ENCODE measurements around the gene JAG2. TPM values are rescaled to one million over a fixed set of nuclear protein-coding genes. Genes with fewer than 3 reads are reported as not detected.

JAG2 gene
- total RNA-seq, 4 donors from 2014 or later, result 20.7 to 29.4 (median 23.3) TPM

DNA sequence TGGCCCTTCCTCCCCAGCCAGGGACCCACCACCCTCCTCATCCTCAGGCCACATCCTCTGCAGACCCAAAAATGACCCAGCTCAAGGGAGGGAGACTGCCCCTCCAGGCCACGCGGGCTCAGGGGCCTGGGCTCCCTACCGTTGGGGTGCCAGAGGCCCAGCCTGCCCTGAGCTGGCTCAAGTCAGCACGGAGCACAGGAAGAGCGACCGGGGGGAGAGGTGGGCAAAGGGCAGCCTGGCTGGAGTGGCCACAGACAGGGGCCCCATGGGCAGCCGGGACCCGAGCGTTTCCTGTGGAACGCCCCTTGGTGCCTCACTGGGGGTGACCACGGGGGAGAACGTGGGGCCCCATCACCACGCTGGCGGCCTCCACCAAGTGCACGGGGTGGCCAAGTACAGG is 10.7 kb downstream of the JAG2 start:
- Histone ChIP-seq H3K27ac (no peak overlapping the region), H3K36me3 (peaks cover 0 to 9% (median 0%) of the 10 kb centered on the region in 3 donors), H3K9me3 (no peaks in the 10 kb centered on the region), H3K4me3 (no peak overlapping the region), H3K4me1 (peaks cover 0 to 47% (median 0%) of the 10 kb centered on the region in 3 donors), H3K27me3 (peaks cover 0 to 27% (median 0%) of the 10 kb centered on the region in 4 donors)
- 92% methylated on average over 2 of the region's 15 CpGs; no CpG with 5 or more reads in 1 of the 2 donors for WGBS, 2 donors
- no peak for DNase-seq
- TF ChIP-seq POLR2A (IDR thresholded peaks at IDR 0.05), result no peak
- TF ChIP-seq, protein P1, sequence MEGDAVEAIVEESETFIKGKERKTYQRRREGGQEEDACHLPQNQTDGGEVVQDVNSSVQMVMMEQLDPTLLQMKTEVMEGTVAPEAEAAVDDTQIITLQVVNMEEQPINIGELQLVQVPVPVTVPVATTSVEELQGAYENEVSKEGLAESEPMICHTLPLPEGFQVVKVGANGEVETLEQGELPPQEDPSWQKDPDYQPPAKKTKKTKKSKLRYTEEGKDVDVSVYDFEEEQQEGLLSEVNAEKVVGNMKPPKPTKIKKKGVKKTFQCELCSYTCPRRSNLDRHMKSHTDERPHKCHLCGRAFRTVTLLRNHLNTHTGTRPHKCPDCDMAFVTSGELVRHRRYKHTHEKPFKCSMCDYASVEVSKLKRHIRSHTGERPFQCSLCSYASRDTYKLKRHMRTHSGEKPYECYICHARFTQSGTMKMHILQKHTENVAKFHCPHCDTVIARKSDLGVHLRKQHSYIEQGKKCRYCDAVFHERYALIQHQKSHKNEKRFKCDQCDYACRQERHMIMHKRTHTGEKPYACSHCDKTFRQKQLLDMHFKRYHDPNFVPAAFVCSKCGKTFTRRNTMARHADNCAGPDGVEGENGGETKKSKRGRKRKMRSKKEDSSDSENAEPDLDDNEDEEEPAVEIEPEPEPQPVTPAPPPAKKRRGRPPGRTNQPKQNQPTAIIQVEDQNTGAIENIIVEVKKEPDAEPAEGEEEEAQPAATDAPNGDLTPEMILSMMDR (IDR thresholded peaks at IDR 0.05), result no peak
- intact Hi-C loops (cut with DNase I), result no loop called here

DNA sequence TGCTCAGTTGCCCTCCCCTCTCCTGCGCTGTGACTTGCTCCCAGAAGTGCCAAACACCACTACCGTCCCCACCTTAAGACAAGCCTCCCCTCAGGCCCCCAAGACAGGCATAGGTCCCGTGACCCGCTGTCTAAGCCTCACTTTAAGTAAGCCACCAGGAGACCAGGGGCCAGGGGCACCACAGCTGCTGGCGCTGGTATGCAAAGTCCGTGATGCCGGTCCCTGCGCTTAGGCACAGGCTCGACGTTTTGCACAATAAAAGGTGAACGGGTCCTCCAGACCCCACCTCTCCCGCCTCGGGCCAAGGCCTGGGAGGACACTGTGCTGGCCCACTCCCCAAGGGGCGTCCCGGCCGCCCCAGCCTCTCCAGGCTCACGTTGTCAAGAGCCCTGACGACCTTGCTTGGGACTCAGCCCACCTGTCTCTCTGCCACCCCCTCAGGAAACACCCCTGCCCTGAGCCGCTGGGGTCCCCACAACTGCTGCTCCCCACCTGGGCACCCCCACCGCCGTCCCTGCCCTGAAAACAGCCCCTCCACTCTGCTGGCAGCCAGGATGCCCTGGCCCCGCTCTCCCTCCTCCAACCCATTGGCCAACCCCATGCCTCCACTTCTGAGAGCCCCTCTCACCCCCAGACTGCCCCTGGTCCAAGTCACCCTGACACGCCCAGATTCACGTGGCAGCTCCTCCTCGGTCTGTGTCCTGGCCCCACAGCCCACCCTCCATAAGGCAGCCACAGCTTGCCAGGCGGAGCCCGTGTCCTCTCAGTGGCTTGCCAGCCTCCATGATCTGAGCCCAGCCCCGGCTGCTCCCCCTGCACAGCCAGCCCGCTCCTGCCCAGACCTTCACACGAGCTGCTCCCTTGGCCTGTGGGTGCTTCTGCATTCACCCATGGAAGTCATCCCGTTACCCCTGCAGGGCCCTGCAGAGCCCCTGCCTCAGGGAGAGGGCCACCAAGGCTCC is 11.9 kb downstream of the JAG2 start:
- no peak overlapping the region for H3K4me3 ChIP-seq
- no peak for DNase-seq
- H3K4me1 ChIP-seq, result peaks cover 0 to 44% (median 0%) of the 10 kb centered on the region in 3 donors
- intact Hi-C loops (cut with DNase I), result no loop called here
- H3K9me3 ChIP-seq, result no peaks in the 10 kb centered on the region
- peaks cover 0 to 12% (median 0%) of the 10 kb centered on the region in 3 donors for H3K36me3 ChIP-seq
- H3K27me3 ChIP-seq, result peaks cover 0 to 15% (median 0%) of the 10 kb centered on the region in 4 donors
- 74 to 87% methylated on average over 5 to 18 of the region's 31 CpGs for WGBS, 2 donors
- H3K27ac ChIP-seq, result no peak overlapping the region
- TF ChIP-seq, protein P1 (IDR thresholded peaks at IDR 0.05), result no peak
- no peak for TF ChIP-seq POLR2A (IDR thresholded peaks at IDR 0.05)

DNA sequence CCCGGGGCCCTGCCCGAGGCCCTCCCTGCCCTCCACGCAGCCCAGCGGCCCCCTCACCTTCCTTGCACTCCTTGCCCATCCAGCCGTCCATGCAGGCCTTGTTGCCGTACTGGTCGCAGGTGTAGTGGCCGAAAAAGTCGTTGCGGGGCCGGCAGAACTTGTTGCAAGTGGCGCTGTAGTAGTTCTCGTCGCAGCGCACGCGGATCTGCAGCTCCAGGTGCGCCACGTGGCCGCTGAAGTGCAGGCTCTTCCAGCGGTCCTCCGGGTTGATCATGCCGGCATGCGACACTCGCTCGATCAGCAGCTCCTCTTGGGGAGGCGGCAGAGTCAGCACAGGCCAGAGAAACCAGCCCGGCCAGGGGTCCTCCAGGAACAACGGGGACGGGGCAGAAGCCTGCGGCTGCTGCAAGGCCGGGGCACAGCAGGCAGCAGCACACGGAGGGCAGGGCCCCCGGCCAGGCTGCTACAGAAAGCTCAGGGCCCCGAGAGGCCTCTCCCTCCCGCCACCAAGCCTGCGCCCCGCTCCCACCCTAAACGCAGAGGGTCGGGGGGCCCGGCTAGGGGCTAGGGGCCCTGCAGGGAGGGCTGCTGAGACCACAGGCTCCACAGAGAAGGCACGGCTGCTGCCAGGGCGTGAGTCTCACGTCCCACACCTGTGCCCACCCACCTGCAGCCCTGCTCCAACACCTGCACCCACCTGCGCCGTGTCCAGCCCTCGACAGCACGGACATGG is 12.7 kb downstream of the JAG2 start:
- H3K27ac ChIP-seq, result no peak overlapping the region
- H3K9me3 ChIP-seq, result no peaks in the 10 kb centered on the region
- H3K36me3 ChIP-seq, result peaks cover 0 to 17% (median 0%) of the 10 kb centered on the region in 3 donors
- 82 to 93% methylated on average over 14 to 15 of the region's 48 CpGs for WGBS, 2 donors
- H3K4me3 ChIP-seq, result no peak overlapping the region
- intact Hi-C loops (cut with DNase I), result no loop called here
- peaks cover 0 to 35% (median 0%) of the 10 kb centered on the region in 3 donors for H3K4me1 ChIP-seq
- TF ChIP-seq, protein P1 (IDR thresholded peaks at IDR 0.05), result no peak
- no peak for TF ChIP-seq POLR2A (IDR thresholded peaks at IDR 0.05)
- H3K27me3 ChIP-seq, result peaks cover 0 to 9% (median 0%) of the 10 kb centered on the region in 4 donors
- no peak for DNase-seq

DNA sequence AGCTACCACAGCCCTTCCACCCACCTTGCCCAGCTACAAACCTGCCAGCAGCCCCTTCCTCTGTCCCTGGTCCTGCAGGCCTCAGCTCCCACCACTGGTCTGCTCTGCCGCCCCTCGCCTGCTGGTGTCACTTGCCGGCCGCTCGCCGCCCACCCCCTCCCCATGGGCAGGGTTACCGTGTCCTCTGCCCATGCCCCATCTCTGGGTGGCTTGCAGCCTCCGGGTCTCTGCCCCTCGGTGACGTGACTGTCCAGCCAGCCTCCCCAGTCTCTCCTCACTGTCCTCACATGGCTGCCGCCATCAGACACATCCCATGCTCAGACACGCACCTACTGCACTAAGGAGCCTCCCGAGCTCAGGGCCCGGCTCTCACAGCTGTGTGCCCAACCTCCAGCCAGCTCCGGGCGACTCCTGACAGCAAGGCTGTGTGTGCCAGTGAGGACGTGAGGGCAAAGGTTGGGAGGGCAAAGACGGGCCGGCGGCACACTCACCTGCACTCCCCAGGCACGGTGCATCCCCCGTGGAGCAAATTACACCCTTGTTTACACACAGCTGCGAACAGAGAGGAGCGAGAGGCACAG is 13.4 kb downstream of the JAG2 start:
- peaks cover 0 to 9% (median 0%) of the 10 kb centered on the region in 4 donors for H3K27me3 ChIP-seq
- no peaks in the 10 kb centered on the region for H3K9me3 ChIP-seq
- peaks cover 0 to 17% (median 0%) of the 10 kb centered on the region in 3 donors for H3K36me3 ChIP-seq
- TF ChIP-seq POLR2A (IDR thresholded peaks at IDR 0.05), result no peak
- TF ChIP-seq, protein P1 (IDR thresholded peaks at IDR 0.05), result no peak
- peaks cover 0 to 28% (median 0%) of the 10 kb centered on the region in 3 donors for H3K4me1 ChIP-seq
- intact Hi-C loops (cut with DNase I), result no loop called here
- no peak overlapping the region for H3K27ac ChIP-seq
- no peak overlapping the region for H3K4me3 ChIP-seq
- WGBS, 2 donors, result 78 to 85% methylated on average over 3 to 10 of the region's 24 CpGs
- DNase-seq, result no peak

All from esophagus squamous epithelium (tissue), 5 donors.